ENCODE results near the gene CUL4A. TPM values are rescaled to one million over a fixed set of nuclear protein-coding genes. Genes with fewer than 3 reads are reported as not detected.

Gene CUL4A
- total RNA-seq, 1 donor = 114 TPM

DNA sequence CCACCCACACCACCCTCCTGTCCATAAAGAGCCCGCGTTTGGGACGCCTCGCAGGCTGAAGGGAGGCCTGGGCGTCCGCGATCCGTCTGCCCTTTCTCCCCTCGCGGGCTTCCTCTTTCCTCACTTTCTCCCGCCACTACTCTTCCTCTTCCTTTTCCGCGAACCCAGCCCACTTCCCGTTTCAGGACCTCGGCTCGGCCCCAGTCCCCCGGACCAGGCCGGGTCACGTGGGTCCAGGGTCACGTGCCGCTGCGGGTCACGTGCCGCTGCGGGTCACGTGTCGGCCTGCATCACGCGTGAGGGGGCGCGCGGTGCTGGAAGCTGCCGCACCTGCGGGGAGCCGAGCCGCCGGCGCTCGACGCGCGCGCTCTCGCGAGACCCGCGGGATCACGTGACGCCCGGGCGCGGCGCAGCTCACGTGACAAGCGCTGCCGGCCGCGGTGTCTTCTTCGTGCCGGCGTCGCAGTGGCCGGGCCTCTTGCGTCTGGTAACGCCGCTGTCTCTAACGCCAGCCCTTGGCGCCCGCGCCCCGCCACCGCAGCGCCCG, 87.5 kb downstream of the CUL4A start, which contains the start of gene LAMP1:
Gene LAMP1, plus strand, starts transcription at position 417 of the 547 bp plus-strand sequence. CDS start 196 bp downstream, outside the sequence.
- DNase-seq (ENCODE audit: low read depth) = peak; percentile 96
- peak within 1 kb of the TSS; percentile 95 for H3K4me3 ChIP-seq (ENCODE audit: low read depth, low read length)
- TF ChIP-seq CTCF (IDR thresholded peaks at IDR 0.05; ENCODE audit: insufficient read depth, low read length) = no peak

DNA sequence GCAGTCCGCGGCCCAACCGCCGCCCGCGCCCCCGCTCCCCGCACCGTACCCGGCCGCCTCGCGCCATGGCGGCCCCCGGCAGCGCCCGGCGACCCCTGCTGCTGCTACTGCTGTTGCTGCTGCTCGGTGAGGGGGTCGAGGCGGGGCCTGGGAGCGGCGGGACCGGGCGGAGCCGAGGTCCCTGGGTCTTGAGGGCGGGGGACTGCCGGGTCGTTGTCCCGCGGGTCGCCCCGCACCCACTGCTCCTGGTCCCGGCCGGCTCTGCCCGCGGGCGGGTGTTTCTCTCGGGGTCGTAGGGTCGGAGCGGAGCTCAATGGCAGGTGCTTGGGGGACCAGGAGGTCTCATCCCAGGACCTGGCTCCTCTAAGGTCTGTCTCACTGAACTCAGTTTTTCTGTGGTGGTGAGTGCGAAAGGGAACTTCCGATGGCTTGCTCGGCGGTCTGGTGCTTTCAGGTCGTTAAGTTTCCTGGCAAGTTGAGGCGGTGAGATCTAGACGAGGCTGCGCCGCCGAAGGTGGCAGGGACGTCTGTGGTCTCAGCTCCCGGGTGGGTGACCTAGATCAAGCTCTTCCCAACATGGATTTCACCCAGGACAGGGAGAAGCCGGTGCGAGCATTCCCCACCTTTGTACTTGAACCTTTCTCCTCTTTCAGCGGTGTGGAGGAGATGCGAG, 88.1 kb downstream of the CUL4A start:
- peak overlapping the region; percentile 95 for H3K4me3 ChIP-seq (ENCODE audit: low read depth, low read length)
- TF ChIP-seq CTCF (IDR thresholded peaks at IDR 0.05; ENCODE audit: insufficient read depth, low read length) = no peak
- DNase-seq (ENCODE audit: low read depth) = peak; percentile 14

GRCh38 chr13:113298043-113298945, 88.9 kb downstream of the CUL4A start:
- DNase-seq (ENCODE audit: low read depth) = peak; percentile 14
- TF ChIP-seq CTCF (IDR thresholded peaks at IDR 0.05; ENCODE audit: insufficient read depth, low read length) = no peak
- peak overlapping the region; percentile 95 for H3K4me3 ChIP-seq (ENCODE audit: low read depth, low read length)

- DNase-seq (ENCODE audit: low read depth) = no peak
- TF ChIP-seq CTCF (IDR thresholded peaks at IDR 0.05; ENCODE audit: insufficient read depth, low read length) = no peak
- H3K4me3 ChIP-seq (ENCODE audit: low read depth, low read length) = no peak overlapping the region
These were observed 90.5 kb downstream of the CUL4A start for GRCh38 chr13:113299951-113300350.

DNA sequence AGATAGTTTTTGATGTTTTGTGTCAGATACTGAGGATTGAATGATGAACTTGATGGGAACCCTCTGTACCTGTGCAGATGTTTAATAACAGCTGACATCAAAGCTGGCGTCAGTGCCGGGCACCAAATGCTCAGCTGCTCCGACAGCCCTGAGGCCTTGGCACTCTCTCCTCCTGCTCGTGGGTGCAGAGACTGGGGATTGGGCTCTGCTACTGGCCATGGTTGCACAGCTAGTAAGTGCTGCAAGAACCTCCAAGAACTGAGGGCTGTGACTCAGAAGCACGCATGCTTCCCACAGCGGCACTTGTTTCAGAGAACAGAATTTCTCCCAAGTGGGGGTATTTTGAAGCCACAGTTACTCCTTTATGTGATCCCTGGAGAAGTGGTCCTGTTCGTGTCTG, 93.6 kb downstream of the CUL4A start:
- H3K4me3 ChIP-seq (ENCODE audit: low read depth, low read length) = no peak overlapping the region
- DNase-seq (ENCODE audit: low read depth) = no peak
- TF ChIP-seq CTCF (IDR thresholded peaks at IDR 0.05; ENCODE audit: insufficient read depth, low read length) = no peak

DNA sequence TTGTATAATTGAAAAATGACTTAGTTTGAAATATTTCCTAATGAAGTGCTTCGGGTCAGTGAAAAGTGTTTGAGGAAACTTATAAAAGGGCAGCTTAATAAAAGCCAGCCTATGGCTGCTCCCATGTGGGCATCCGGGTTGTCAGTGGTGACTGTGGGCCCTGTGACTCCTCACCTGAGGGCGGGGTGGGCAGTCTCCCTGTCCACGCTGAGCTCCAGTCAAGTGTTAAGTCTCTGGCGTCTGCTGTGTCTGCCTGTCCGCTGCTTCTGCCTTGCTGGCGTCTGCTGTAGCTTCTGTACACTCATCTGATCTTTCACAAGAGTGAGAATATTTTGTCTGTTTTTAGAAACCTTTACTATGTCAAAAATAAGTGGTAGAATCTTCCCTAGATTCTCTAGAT, 94.7 kb downstream of the CUL4A start:
- H3K4me3 ChIP-seq (ENCODE audit: low read depth, low read length) = no peak overlapping the region
- no peak for DNase-seq (ENCODE audit: low read depth)
- no peak for TF ChIP-seq CTCF (IDR thresholded peaks at IDR 0.05; ENCODE audit: insufficient read depth, low read length)
